Effector memory CD4-positive, alpha-beta T cell (primary cell): ENCODE results near the gene RANBP17.

Source experiments
- DNase-seq, 3 donors: peaks; one replicate each; pipeline ENCODE4 v3.0.0-alpha.2; 2020
- H3K27ac ChIP-seq: 2 replicates; pipeline ENCODE4 v1.7.0; 2013; ENCODE audit warnings: mild to moderate bottlenecking, low read length, moderate library complexity; ENCODE audit not compliant: insufficient read depth, poor library complexity, severe bottlenecking
- H3K27me3 ChIP-seq: replicated peaks from 2 replicates; pipeline ENCODE4 v1.7.0; 2013; ENCODE audit warnings: mild to moderate bottlenecking, low read length; ENCODE audit not compliant: insufficient read depth, control insufficient read depth, poor library complexity, severe bottlenecking
- H3K36me3 ChIP-seq: 2 replicates; pipeline ENCODE4 v1.7.0; 2013; ENCODE audit warnings: mild to moderate bottlenecking, low read length, moderate library complexity; ENCODE audit not compliant: control insufficient read depth, insufficient read depth
- H3K4me1 ChIP-seq: 2 replicates; pipeline ENCODE4 v1.7.0; 2013; ENCODE audit warnings: low read length, mild to moderate bottlenecking; ENCODE audit not compliant: control insufficient read depth, insufficient read depth, poor library complexity, severe bottlenecking
- H3K4me3 ChIP-seq: 2 replicates; pipeline ENCODE4 v1.7.0; 2013; ENCODE audit warnings: low read length, low read depth, mild to moderate bottlenecking; ENCODE audit not compliant: insufficient read depth, poor library complexity, severe bottlenecking
- H3K9me3 ChIP-seq: 2 replicates; pipeline ENCODE4 v1.7.0; 2013; ENCODE audit warnings: mild to moderate bottlenecking, low read length, moderate library complexity; ENCODE audit not compliant: control insufficient read depth

Gene RANBP17

GRCh38 chr5:171306781-171307591 is 445.2 kb downstream of the RANBP17 start:
- Histone ChIP-seq H3K4me3 (no peak overlapping the region), H3K27ac (no peak overlapping the region), H3K4me1 (peaks cover 13% of the 10 kb centered on the region), H3K27me3 (peaks cover 16% of the 10 kb centered on the region), H3K9me3 (no peaks in the 10 kb centered on the region), H3K36me3 (no peaks in the 10 kb centered on the region)
- no peak for DNase-seq

- Histone ChIP-seq H3K36me3 (no peaks in the 10 kb centered on the region), H3K27ac (no peak overlapping the region), H3K9me3 (no peaks in the 10 kb centered on the region), H3K27me3 (peaks cover 16% of the 10 kb centered on the region), H3K4me3 (no peak overlapping the region), H3K4me1 (peaks cover 19% of the 10 kb centered on the region)
- no peak for DNase-seq
Measured at GRCh38 chr5:171307789-171308452, 446.1 kb downstream of the RANBP17 start.

- H3K4me3 ChIP-seq = no peak within 1 kb of the TSS
- H3K9me3 ChIP-seq = no peaks in the 10 kb centered on the region
- H3K27ac ChIP-seq = no peak within 1 kb of the TSS
- peaks cover 23% of the 10 kb centered on the region for H3K27me3 ChIP-seq
- no peak for DNase-seq
- peaks cover 19% of the 10 kb centered on the region for H3K4me1 ChIP-seq
- H3K36me3 ChIP-seq = no peaks in the 10 kb centered on the region
Measured at GRCh38 chr5:171308453-171309275, 446.8 kb downstream of the RANBP17 start, which contains the start of gene TLX3. TSS of gene TLX3 (plus strand) at chr5:171309248. CDS start at chr5:171309366, 118 bp downstream.

- H3K9me3 ChIP-seq = no peaks in the 10 kb centered on the region
- H3K4me3 ChIP-seq = no peak overlapping the region
- DNase-seq = no peak
- peaks cover 19% of the 10 kb centered on the region for H3K4me1 ChIP-seq
- no peaks in the 10 kb centered on the region for H3K36me3 ChIP-seq
- H3K27ac ChIP-seq = no peak overlapping the region
- peaks cover 24% of the 10 kb centered on the region for H3K27me3 ChIP-seq
Measured at GRCh38 chr5:171309276-171310211, 447.7 kb downstream of the RANBP17 start.

- Histone ChIP-seq H3K4me3 (no peak overlapping the region), H3K27me3 (peaks cover 31% of the 10 kb centered on the region), H3K36me3 (no peaks in the 10 kb centered on the region), H3K9me3 (no peaks in the 10 kb centered on the region), H3K4me1 (peaks cover 20% of the 10 kb centered on the region), H3K27ac (no peak overlapping the region)
- DNase-seq = no peak
Measured at GRCh38 chr5:171310212-171310818, 448.5 kb downstream of the RANBP17 start.

- DNase-seq = no peak
- no peak overlapping the region for H3K4me3 ChIP-seq
- no peaks in the 10 kb centered on the region for H3K9me3 ChIP-seq
- no peaks in the 10 kb centered on the region for H3K36me3 ChIP-seq
- peaks cover 37% of the 10 kb centered on the region for H3K27me3 ChIP-seq
- no peak overlapping the region for H3K27ac ChIP-seq
- H3K4me1 ChIP-seq = peaks cover 23% of the 10 kb centered on the region
Measured at GRCh38 chr5:171310819-171311321, 449.1 kb downstream of the RANBP17 start.

- DNase-seq = no peak
- Histone ChIP-seq H3K9me3 (no peaks in the 10 kb centered on the region), H3K4me3 (no peak overlapping the region), H3K27ac (no peak overlapping the region), H3K27me3 (peaks cover 40% of the 10 kb centered on the region), H3K4me1 (peaks cover 23% of the 10 kb centered on the region), H3K36me3 (no peaks in the 10 kb centered on the region)
Measured at GRCh38 chr5:171311322-171312077, 449.7 kb downstream of the RANBP17 start.

- H3K9me3 ChIP-seq = no peaks in the 10 kb centered on the region
- DNase-seq = no peak
- H3K4me3 ChIP-seq = no peak overlapping the region
- peaks cover 22% of the 10 kb centered on the region for H3K4me1 ChIP-seq
- H3K27ac ChIP-seq = no peak overlapping the region
- H3K27me3 ChIP-seq = peaks cover 38% of the 10 kb centered on the region
- H3K36me3 ChIP-seq = no peaks in the 10 kb centered on the region
Measured at GRCh38 chr5:171312129-171312974, 450.5 kb downstream of the RANBP17 start.
